Activated naive CD8-positive, alpha-beta T cell treated with anti-CD3 and anti-CD28 coated beads, Interleukin-2, amount 50 U/mL, for 24 hours (primary cell): Measurements from ENCODE around the gene FAM111B.
A peak's percentile ranks its signal among the peaks of the same experiment; 100 is the strongest.

Experiments
- ATAC-seq: fragments of 150-1000 bp; cut with Tn5 transposase; one replicate; pipeline ENCODE4 v1.10.0; 2021
- DNase-seq: peaks from one replicate; pipeline ENCODE4 v3.0.0; 2021
- H3K27ac Mint-ChIP-seq: one replicate; pipeline ENCODE4 v1.8.0; 2021; ENCODE audit warnings: mild to moderate bottlenecking, mixed read lengths
- H3K27me3 Mint-ChIP-seq: one replicate; pipeline ENCODE4 v1.8.0; 2021; ENCODE audit warnings: mixed read lengths
- H3K36me3 Mint-ChIP-seq: one replicate; pipeline ENCODE4 v1.8.0; 2021; ENCODE audit warnings: low read depth, mixed read lengths
- H3K4me1 Mint-ChIP-seq: one replicate; pipeline ENCODE4 v1.8.0; 2021; ENCODE audit warnings: mixed read lengths
- H3K4me3 Mint-ChIP-seq: one replicate; pipeline ENCODE4 v1.8.0; 2021; ENCODE audit warnings: mild to moderate bottlenecking, moderate library complexity, mixed read lengths
- H3K9me3 Mint-ChIP-seq: one replicate; pipeline ENCODE4 v1.8.0; 2021; ENCODE audit warnings: mixed read lengths

FAM111B gene

GRCh38 chr11:59164028-59164427 lies 57.0 kb downstream of the FAM111B start:
- no peak overlapping the region for H3K4me3 Mint-ChIP-seq
- peaks cover 14% of the 10 kb centered on the region for H3K27me3 Mint-ChIP-seq
- no peak overlapping the region for H3K27ac Mint-ChIP-seq
- ATAC-seq (no peak), DNase-seq (no peak)
- H3K36me3 Mint-ChIP-seq = no peaks in the 10 kb centered on the region
- H3K4me1 Mint-ChIP-seq = no peaks in the 10 kb centered on the region
- no peaks in the 10 kb centered on the region for H3K9me3 Mint-ChIP-seq

DNA sequence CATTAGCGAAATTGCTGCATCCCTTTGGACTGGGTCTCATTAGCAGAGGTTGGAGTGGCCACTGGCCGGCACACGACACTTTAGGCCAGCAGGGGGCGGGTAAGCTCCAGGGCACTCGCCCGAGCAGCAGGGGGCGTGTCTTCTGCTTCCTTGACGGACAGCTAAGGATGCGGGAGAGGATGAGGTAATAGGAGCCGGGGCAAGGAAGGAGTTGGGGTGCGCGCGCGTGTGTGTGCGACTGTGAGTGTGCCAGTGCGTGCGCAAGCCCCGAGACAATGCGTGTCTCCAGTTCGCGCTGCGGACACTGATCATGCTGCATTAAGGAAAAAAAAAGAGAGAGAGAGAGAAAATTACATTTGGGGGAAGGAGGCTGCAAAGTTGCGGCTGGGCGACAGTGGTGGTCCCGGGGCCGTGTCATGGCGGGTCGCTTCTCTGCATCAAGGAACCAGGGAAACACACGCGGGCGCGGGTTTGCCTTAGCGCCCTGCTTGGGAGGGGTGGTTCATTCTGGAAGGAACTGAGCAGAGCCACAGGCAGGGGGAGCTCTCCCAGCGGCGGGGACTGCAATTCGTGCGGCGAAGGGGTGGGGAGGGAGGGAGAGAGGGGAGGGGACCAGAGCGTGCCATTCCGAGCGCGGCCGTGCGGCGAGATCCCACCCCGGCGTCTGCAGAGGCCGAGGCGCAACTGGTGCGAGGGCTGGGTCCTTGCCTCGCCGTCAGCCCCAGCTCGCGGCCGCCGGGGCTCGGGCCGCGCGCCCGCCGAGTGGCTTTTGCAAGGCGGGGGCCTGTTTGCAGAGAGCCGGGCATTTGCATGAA lies 64.7 kb downstream of the FAM111B start, which contains the start of gene DTX4:
TSS of gene DTX4 (plus strand) at position 625 of the 815 bp plus-strand sequence. CDS start 464 bp downstream, outside the sequence.
- Mint-ChIP-seq H3K36me3 (no peaks in the 10 kb centered on the region), H3K27me3 (peaks cover 22% of the 10 kb centered on the region), H3K4me3 (peak within 1 kb of the TSS; percentile 77), H3K27ac (peak within 1 kb of the TSS; percentile 26), H3K9me3 (no peaks in the 10 kb centered on the region), H3K4me1 (peaks cover 15% of the 10 kb centered on the region)
- peak; percentile 87 for ATAC-seq
- DNase-seq = peak; percentile 91

DNA sequence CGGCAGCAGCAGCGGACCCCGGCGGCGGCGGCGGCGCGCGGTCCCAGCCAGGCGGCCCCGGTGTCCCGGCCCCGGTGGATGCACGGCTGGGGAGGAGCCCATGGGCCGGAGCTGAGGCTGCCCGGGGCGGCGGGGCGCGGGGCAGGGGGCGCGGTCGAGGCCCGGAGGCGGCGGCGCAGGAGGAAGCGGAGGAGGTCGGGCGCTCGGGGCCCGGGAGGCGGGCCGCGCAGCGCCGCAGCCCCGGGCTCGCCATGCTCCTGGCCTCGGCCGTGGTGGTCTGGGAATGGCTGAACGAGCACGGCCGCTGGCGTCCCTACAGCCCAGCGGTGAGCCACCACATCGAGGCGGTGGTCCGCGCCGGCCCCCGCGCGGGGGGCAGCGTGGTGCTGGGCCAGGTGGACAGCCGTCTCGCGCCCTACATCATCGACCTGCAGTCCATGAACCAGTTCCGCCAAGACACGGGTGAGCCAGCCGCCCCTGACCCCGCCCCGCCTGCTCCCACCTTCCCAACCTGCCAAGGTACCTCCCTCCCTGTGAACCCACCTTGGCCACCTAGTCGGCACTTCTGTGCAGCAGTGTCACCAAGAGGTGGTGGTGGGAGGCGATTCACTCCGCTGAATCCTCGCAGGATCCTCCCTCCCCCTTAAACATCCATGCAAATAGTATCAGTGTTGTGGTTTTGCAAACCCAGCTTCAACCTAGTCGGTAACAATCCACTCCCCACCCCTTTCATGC lies 65.5 kb downstream of the FAM111B start:
- ATAC-seq = no peak
- H3K9me3 Mint-ChIP-seq = no peaks in the 10 kb centered on the region
- peak overlapping the region; percentile 77 for H3K4me3 Mint-ChIP-seq
- peaks cover 24% of the 10 kb centered on the region for H3K27me3 Mint-ChIP-seq
- peak; percentile 21 for DNase-seq
- no peaks in the 10 kb centered on the region for H3K36me3 Mint-ChIP-seq
- peak overlapping the region; percentile 26 for H3K27ac Mint-ChIP-seq
- H3K4me1 Mint-ChIP-seq = peaks cover 15% of the 10 kb centered on the region

GRCh38 chr11:59173080-59173963 lies 66.3 kb downstream of the FAM111B start:
- no peaks in the 10 kb centered on the region for H3K9me3 Mint-ChIP-seq
- H3K36me3 Mint-ChIP-seq = no peaks in the 10 kb centered on the region
- peaks cover 24% of the 10 kb centered on the region for H3K27me3 Mint-ChIP-seq
- peaks cover 15% of the 10 kb centered on the region for H3K4me1 Mint-ChIP-seq
- DNase-seq (peak; percentile 10), ATAC-seq (no peak)
- peak overlapping the region; percentile 26 for H3K27ac Mint-ChIP-seq
- H3K4me3 Mint-ChIP-seq = peak overlapping the region; percentile 77

- Mint-ChIP-seq H3K27me3 (peaks cover 24% of the 10 kb centered on the region), H3K36me3 (no peaks in the 10 kb centered on the region), H3K27ac (no peak overlapping the region), H3K4me3 (peak overlapping the region; percentile 22), H3K4me1 (peaks cover 15% of the 10 kb centered on the region), H3K9me3 (no peaks in the 10 kb centered on the region)
- ATAC-seq (no peak), DNase-seq (no peak)
Observed at GRCh38 chr11:59173964-59174663, 67.1 kb downstream of the FAM111B start.

DNA sequence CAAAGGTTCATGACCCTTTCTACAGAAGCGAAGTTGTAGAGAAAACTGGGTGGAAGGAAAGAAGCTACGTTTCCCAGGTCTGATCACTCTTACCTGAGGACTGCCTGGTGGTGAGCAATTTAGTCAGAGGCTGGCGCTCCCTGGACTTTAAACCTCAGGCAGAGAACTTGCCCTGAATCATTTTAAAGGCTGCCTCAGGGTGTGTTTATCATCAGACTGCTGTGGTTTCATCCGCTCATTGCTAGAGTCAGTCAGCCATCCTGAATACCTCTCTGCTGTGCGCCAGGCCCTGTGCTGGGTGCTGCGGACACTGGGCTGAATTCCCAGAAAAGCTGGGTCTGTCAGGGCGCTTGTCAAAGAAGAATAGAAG lies 67.6 kb downstream of the FAM111B start:
- H3K4me1 Mint-ChIP-seq = peaks cover 15% of the 10 kb centered on the region
- H3K27ac Mint-ChIP-seq = no peak overlapping the region
- H3K4me3 Mint-ChIP-seq = no peak overlapping the region
- no peaks in the 10 kb centered on the region for H3K9me3 Mint-ChIP-seq
- ATAC-seq (peak; percentile 20), DNase-seq (no peak)
- peaks cover 24% of the 10 kb centered on the region for H3K27me3 Mint-ChIP-seq
- no peaks in the 10 kb centered on the region for H3K36me3 Mint-ChIP-seq

DNA sequence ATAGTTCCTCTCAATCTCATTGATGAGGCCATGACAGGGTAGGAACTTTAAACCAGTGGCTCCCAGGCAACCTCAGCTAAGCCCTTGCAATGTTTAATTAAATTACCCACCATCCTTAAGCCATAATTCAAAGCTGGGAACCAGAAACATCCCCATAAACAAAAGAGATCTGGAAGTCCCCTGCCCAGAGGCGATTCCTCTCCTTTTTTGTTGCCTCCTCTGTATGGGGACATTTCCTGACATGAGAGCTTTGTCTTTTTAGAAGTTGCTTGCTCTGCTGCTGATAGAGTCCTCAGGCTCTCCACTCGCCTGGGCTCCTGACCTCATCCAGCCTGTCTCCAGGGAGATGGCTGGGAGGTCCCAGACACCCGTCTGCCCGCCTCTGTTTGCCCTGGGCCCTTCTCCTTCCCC lies 68.1 kb downstream of the FAM111B start:
- Mint-ChIP-seq H3K36me3 (no peaks in the 10 kb centered on the region), H3K27ac (no peak overlapping the region), H3K27me3 (peaks cover 24% of the 10 kb centered on the region), H3K4me3 (no peak overlapping the region), H3K9me3 (no peaks in the 10 kb centered on the region), H3K4me1 (peaks cover 15% of the 10 kb centered on the region)
- ATAC-seq (no peak), DNase-seq (no peak)

- no peak for DNase-seq
- ATAC-seq = no peak
- Mint-ChIP-seq H3K4me3 (no peak overlapping the region), H3K36me3 (no peaks in the 10 kb centered on the region), H3K4me1 (peaks cover 15% of the 10 kb centered on the region), H3K27me3 (peaks cover 24% of the 10 kb centered on the region), H3K27ac (no peak overlapping the region), H3K9me3 (no peaks in the 10 kb centered on the region)
Observed at GRCh38 chr11:59176330-59176729, 69.3 kb downstream of the FAM111B start.
